ENCODE results near the gene MICU1.

- TF ChIP-seq ZNF274 (IDR thresholded peaks at IDR 0.05; ENCODE audit: low read depth, low read length) (no peak), YY1 (IDR thresholded peaks at IDR 0.05; ENCODE audit: insufficient read depth, insufficient read length) (no peak)
Observed at GRCh38 chr10:72389716-72390115, 236.2 kb downstream of the MICU1 start.

Data from NT2/D1 (cell line).